HG03439 (cell line): ENCODE results near the gene CENPP.
A peak's percentile ranks its signal among the peaks of the same experiment; 100 is the strongest.

ENCODE experiments used
- ATAC-seq: cut with Tn5 transposase; IDR thresholded peaks from one replicate; pipeline ENCODE4 v1.9.1; 2021; ENCODE audit warnings: mild to moderate bottlenecking, moderate library complexity; ENCODE audit not compliant: unreplicated experiment

Gene CENPP

DNA sequence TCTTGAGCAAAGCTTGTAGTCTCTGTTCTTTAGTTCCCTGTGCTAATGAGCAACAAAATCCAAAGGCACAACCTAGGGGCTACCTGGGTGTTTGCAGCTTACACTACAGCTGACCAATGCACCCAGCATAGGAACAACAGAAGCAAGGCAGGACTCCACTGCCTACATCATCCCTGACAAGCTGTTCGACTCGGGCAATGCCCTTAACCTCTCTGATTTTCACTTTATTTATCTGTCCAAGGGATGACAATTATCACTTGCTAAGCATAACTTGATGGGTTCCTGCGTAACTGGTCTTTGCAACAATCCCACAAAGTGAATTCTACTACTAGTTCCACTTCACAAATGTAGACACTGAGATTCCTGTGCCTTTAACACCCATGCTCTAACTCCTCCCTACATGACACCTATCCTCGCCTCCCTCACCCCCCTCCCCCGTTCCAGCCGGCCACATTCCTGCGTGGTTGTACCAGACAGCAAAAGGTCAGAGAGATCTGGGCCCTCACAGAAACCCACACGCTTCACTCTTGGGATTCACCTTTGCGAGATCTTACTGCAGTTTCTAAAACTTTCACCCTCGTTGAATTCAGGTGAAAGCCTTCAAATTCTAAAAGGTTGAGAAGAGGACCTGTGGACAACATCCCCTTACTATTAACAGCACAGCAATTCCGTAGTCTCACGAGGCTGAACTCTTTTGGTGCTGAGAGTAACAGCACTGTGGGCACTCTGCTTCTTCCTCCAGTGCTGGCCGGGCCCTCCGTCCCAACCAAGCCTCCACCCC, 343.2 kb downstream of the CENPP start:
- no peak for ATAC-seq

DNA sequence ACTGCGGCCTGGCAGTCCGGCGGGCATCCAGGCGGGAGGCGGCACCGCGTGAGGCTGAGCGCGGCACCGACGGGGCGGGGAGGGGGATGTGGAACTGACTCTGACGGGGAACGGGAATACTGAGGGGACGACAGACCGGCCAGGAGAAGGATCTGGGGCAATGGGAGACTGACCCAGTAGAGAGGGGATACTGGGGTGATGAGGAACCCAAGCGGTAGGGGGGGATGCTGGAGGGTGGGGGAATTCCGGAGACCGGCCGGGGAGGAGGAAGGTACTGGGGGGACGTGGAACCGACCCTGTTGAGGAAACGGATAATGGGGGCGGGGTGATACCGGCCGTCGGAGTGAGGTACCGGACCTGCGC, 343.8 kb downstream of the CENPP start:
- ATAC-seq: peak; percentile 10
